PC-3 (cell line): Measurements from ENCODE around the gene ARMC7. TPM values are rescaled to one million over a fixed set of nuclear protein-coding genes. Genes with fewer than 3 reads are reported as not detected.

ENCODE experiments used
- ATAC-seq: fragments of 200-7000 bp; cut with Tn5 transposase; 2 replicates; pipeline ENCODE4 v1.9.1; 2020; ENCODE audit warnings: mild to moderate bottlenecking, moderate library complexity
- BruUV-seq: library from RNA; stranded (reverse); fragments of 400-500 nt; replicated peaks from 2 replicates; lab custom pipeline; 2021; lab: Mats Ljungman, UMichigan
- CTCF ChIA-PET: fragments of 300-600 bp; sonication (Branson Sonifier 250); formaldehyde crosslinking; loops from one replicate; lab custom pipeline; 2022; ENCODE audit warnings: antibody characterized with exemption; lab: Charles Lee
- POLR2A ChIA-PET: fragments of 300-600 bp; sonication (Branson Sonifier 250); formaldehyde crosslinking; loops from one replicate; lab custom pipeline; 2022; ENCODE audit warnings: antibody characterized with exemption; ENCODE audit not compliant: unreplicated experiment; lab: Charles Lee
- DNase-seq: peaks from one replicate; pipeline ENCODE4 v3.0.0-alpha.2; 2015
- H2AFZ ChIP-seq: fragments of 300-600 bp; sonication (generic); 2 replicates; pipeline ENCODE4 v1.6.0; 2016; ENCODE audit warnings: antibody characterized with exemption, low read length
- H3F3A ChIP-seq: fragments of 300-600 bp; sonication (generic); one replicate; pipeline ENCODE4 v1.6.0; 2017; ENCODE audit warnings: antibody characterized with exemption, low read length, control low read depth, mild to moderate bottlenecking; ENCODE audit not compliant: unreplicated experiment
- H3K27ac ChIP-seq: fragments of 300-600 bp; sonication (generic); 2 replicates; pipeline ENCODE4 v1.5.1; 2016; ENCODE audit warnings: mild to moderate bottlenecking, low read length
- H3K27me3 ChIP-seq: fragments of 300-600 bp; sonication (generic); 2 replicates; pipeline ENCODE4 v1.6.1; 2016; ENCODE audit warnings: low read length, mixed read lengths
- H3K36me3 ChIP-seq: fragments of 300-600 bp; sonication (generic); 2 replicates; pipeline ENCODE4 v1.6.1; 2016; ENCODE audit warnings: low read depth, mixed run types, low read length, mixed read lengths
- H3K4me1 ChIP-seq: fragments of 300-600 bp; sonication (generic); 2 replicates; pipeline ENCODE4 v1.5.1; 2016; ENCODE audit warnings: low read length; ENCODE audit not compliant: insufficient read depth
- H3K4me2 ChIP-seq: fragments of 300-600 bp; sonication (generic); 2 replicates; pipeline ENCODE4 v1.6.0; 2016; ENCODE audit warnings: low read length
- H3K4me3 ChIP-seq: fragments of 300-600 bp; sonication (generic); 2 replicates; pipeline ENCODE4 v1.5.1; 2016; ENCODE audit warnings: mild to moderate bottlenecking, low read length, mixed read lengths
- H3K79me2 ChIP-seq: fragments of 300-600 bp; sonication (generic); 2 replicates; pipeline ENCODE4 v1.6.1; 2017; ENCODE audit warnings: low read length, mixed read lengths
- H3K9ac ChIP-seq: fragments of 300-600 bp; sonication (generic); 2 replicates; pipeline ENCODE4 v1.6.0; 2016; ENCODE audit warnings: mild to moderate bottlenecking, low read length
- H3K9me2 ChIP-seq: fragments of 300-600 bp; sonication (generic); replicated peaks from 2 replicates; pipeline ENCODE4 v1.6.1; 2016; ENCODE audit warnings: mixed run types, low read length, mixed read lengths
- H3K9me3 ChIP-seq: fragments of 300-600 bp; sonication (generic); 2 replicates; pipeline ENCODE4 v1.6.1; 2016; ENCODE audit warnings: low read length, mixed read lengths
- H4K20me1 ChIP-seq: fragments of 300-600 bp; sonication (generic); 2 replicates; pipeline ENCODE4 v1.6.1; 2016; ENCODE audit warnings: low read length, mixed read lengths
- CTCF ChIP-seq: fragments of 300-600 bp; sonication (generic); conservative IDR thresholded peaks from 2 replicates; pipeline ENCODE4 v1.5.1; 2017; ENCODE audit warnings: antibody characterized with exemption, low read depth, mild to moderate bottlenecking, low read length
- EZH2 ChIP-seq: fragments of 300-600 bp; sonication (generic); IDR thresholded peaks from one replicate; pipeline ENCODE4 v1.6.1; 2017; ENCODE audit warnings: antibody characterized with exemption, mild to moderate bottlenecking, low read length; ENCODE audit not compliant: unreplicated experiment
- EZH2phosphoT487 ChIP-seq: fragments of 300-600 bp; sonication (generic); IDR thresholded peaks from 2 replicates; pipeline ENCODE4 v1.6.1; 2018; ENCODE audit warnings: mild to moderate bottlenecking, antibody characterized with exemption, low read length, borderline replicate concordance
- intact Hi-C: fragments of 100-400 bp; cut with micrococcal nuclease; formaldehyde crosslinking; loops from 2 replicates; pipeline ENCODE4 v1.9.0; 2023
- total RNA-seq: library from RNA; depleted of rRNA; stranded (reverse); fragments of >200 nt; gene quantifications from 2 replicates; pipeline ENCODE4 v1.2.3, GENCODE V29; 2014

ARMC7 gene
- total RNA-seq, 1 experiment from 2014 or later: 17.0 TPM

- POLR2A ChIA-PET: interaction anchor here (0.5 to 1.0 kb wide), 3 partner anchors 47 to 136 kb away, joined by 3 to 7 read pairs (median 4); no protein-coding TSS in a partner anchor
- H3K27me3 ChIP-seq: no peaks in the 10 kb centered on the region
- peak overlapping the region; percentile 59 for H3K4me2 ChIP-seq
- TF ChIP-seq CTCF (peak; percentile 40), EZH2 (no peak)
- peaks cover 50% of the 10 kb centered on the region for H3K79me2 ChIP-seq
- peaks cover 3% of the 10 kb centered on the region for H3F3A ChIP-seq
- peak overlapping the region; percentile 53 for H2AFZ ChIP-seq
- H4K20me1 ChIP-seq: no peaks in the 10 kb centered on the region
- peaks cover 24% of the 10 kb centered on the region for H3K4me1 ChIP-seq
- BruUV-seq: no TSS peak
- peak overlapping the region; percentile 82 for H3K9ac ChIP-seq
- intact Hi-C loops: loop anchor here (2.0 kb wide), 1 partner anchor 31 kb away; the partner anchor contains the start of gene JPT1
- no peaks in the 10 kb centered on the region for H3K9me3 ChIP-seq
- no peaks in the 10 kb centered on the region for H3K9me2 ChIP-seq
- peak overlapping the region; percentile 94 for H3K27ac ChIP-seq
- peaks cover 11% of the 10 kb centered on the region for H3K36me3 ChIP-seq
- CTCF ChIA-PET: interaction anchor here (0.5 to 1.7 kb wide), 3 partner anchors 10 to 252 kb away, joined by 6 to 18 read pairs (median 8); no protein-coding TSS in a partner anchor
- peak; percentile 100 for DNase-seq
- ATAC-seq: peak; percentile 96
- peak overlapping the region; percentile 2; the same call in 1 of the 2 replicates for H3K4me3 ChIP-seq
Observed at GRCh38 chr17:75124041-75124818, 14.5 kb downstream of the ARMC7 start.

DNA sequence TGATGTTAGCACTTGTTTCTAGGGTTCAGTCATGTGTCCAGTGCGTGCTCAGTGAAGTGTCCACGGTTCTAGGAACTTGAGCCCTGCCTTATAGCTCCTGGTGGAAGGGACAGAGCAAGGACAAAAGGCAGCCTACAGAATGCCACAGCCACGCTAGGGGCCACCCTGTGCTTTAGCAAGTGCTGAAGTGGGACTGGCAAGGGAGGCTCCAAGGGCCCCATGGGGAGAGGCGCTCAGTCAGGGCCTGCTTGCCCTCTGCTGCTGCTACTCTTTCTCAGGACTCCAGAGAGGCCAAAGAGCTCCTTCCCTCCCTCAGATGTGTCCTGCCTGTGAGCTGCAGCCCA, 15.0 kb downstream of the ARMC7 start:
- peak overlapping the region; percentile 82 for H3K9ac ChIP-seq
- H3F3A ChIP-seq: peaks cover 3% of the 10 kb centered on the region
- no peaks in the 10 kb centered on the region for H3K9me3 ChIP-seq
- no peaks in the 10 kb centered on the region for H3K27me3 ChIP-seq
- ChIA-PET POLR2A (interaction anchor here (1.0 kb wide), 1 partner anchor 93 kb away, joined by 4 read pairs; no protein-coding TSS in a partner anchor), CTCF (interaction anchor here (1.3 to 1.7 kb wide), 2 partner anchors 10 to 77 kb away, joined by 8 to 18 read pairs; no protein-coding TSS in a partner anchor)
- H3K27ac ChIP-seq: peak overlapping the region; percentile 94
- intact Hi-C loops: loop anchor here (2.0 kb wide), 1 partner anchor 30 kb away; the partner anchor contains the start of gene JPT1
- DNase-seq: no peak
- H4K20me1 ChIP-seq: no peaks in the 10 kb centered on the region
- BruUV-seq: TSS peak; percentile 91
- H3K4me2 ChIP-seq: peak overlapping the region; percentile 59
- H2AFZ ChIP-seq: peak overlapping the region; percentile 34
- TF ChIP-seq EZH2 (no peak), CTCF (no peak), EZH2phosphoT487 (no peak)
- peak overlapping the region; percentile 2; the same call in 1 of the 2 replicates for H3K4me3 ChIP-seq
- peaks cover 24% of the 10 kb centered on the region for H3K4me1 ChIP-seq
- peaks cover 56% of the 10 kb centered on the region for H3K79me2 ChIP-seq
- ATAC-seq: peak; percentile 1; the same call in 1 of the 2 replicates
- peaks cover 17% of the 10 kb centered on the region for H3K36me3 ChIP-seq
- no peaks in the 10 kb centered on the region for H3K9me2 ChIP-seq
